K562 (cell line): ENCODE data around the gene MDK. TPM values are rescaled to one million over a fixed set of nuclear protein-coding genes. Genes with fewer than 3 reads are reported as not detected.

Experiments
- ATAC-seq: fragments of 200-7000 bp; cut with Tn5 transposase; 3 replicates; pipeline ENCODE4 v1.9.1; 2020; ENCODE audit warnings: moderate library complexity
- BruUV-seq: library from RNA; stranded (reverse); fragments of 400-500 nt; replicated peaks from 2 replicates; lab custom pipeline; 2021; lab: Mats Ljungman, UMichigan
- CTCF ChIA-PET: fragments of 300-600 bp; formaldehyde crosslinking; extraction: SDS; loops from one replicate; lab custom pipeline; 2021; ENCODE audit warnings: low intra/inter-chr PET ratio; lab: Yijun Ruan, JAX
- POLR2A ChIA-PET: fragments of 300-600, 350-650 bp; sonication (Branson Sonifier 250); formaldehyde crosslinking; extraction: SDS; loops from one replicate; lab custom pipeline; 2021; ENCODE audit warnings: antibody characterized with exemption, inconsistent platforms; lab: Yijun Ruan, JAX
- DNase-seq, 4 experiments: peaks; one replicate each; pipeline versions ENCODE4 v3.0.0 to v3.0.0-alpha.2; 2011 to 2018; ENCODE audit warnings: low spot score in 3 of 4, mixed read lengths in 3 of 4; ENCODE audit errors: extremely low read depth in 1 of 4
- FAIRE-seq: peaks from 2 replicates; lab custom pipeline; 2011; peaks lifted over from hg19 to GRCh38; lab: Jason Lieb, UNC
- H2AFZ ChIP-seq: 2 replicates; pipeline ENCODE4 v1.6.0; 2011; ENCODE audit warnings: low read depth, low read length, control low read depth, inconsistent platforms
- H3K27ac ChIP-seq: fragments of 200-600 bp; 3 replicates; pipeline ENCODE4 v1.8.0; 2011; ENCODE audit warnings: low read depth, mild to moderate bottlenecking, control low read depth, inconsistent platforms, low read length, moderate library complexity, mixed read lengths; ENCODE audit errors: extremely low read depth
- H3K27me3 ChIP-seq, 2 experiments: fragments of 300-600 bp in 1 of 2; 2 replicates in 1 of 2; 3 replicates in 1 of 2; pipeline versions ENCODE4 v1.6.0 to v1.8.0; 2011; ENCODE audit warnings: inconsistent platforms in 2 of 2, low read length in 2 of 2, mild to moderate bottlenecking in 1 of 2, mixed read lengths in 1 of 2, moderate library complexity in 1 of 2; ENCODE audit not compliant: control insufficient read depth in 2 of 2, insufficient read depth in 2 of 2
- H3K36me3 ChIP-seq: fragments of 300-600 bp; 3 replicates; pipeline ENCODE4 v1.8.0; 2011; ENCODE audit warnings: mild to moderate bottlenecking, low read length, inconsistent platforms; ENCODE audit not compliant: control insufficient read depth, insufficient read depth
- H3K4me1 ChIP-seq, 2 experiments: fragments of 200-600 bp in 1 of 2; replicated peaks in 1 of 2; 2 replicates in 1 of 2; 3 replicates in 1 of 2; pipeline versions ENCODE4 v1.5.1 to v1.8.0; 2011; ENCODE audit warnings: inconsistent platforms in 2 of 2, low read length in 2 of 2, mild to moderate bottlenecking in 1 of 2, mixed read lengths in 1 of 2, moderate library complexity in 1 of 2; ENCODE audit not compliant: control insufficient read depth in 2 of 2, insufficient read depth in 2 of 2
- H3K4me2 ChIP-seq: 2 replicates; pipeline ENCODE4 v1.6.1; 2011; ENCODE audit warnings: low read length, control low read depth, inconsistent platforms, mixed read lengths; ENCODE audit not compliant: insufficient read depth
- H3K4me3 ChIP-seq: fragments of 200-600 bp; sonication (generic), shearing (Covaris generic); 2 replicates; pipeline ENCODE4 v1.5.1; 2016; ENCODE audit warnings: control low read depth, inconsistent platforms
- H3K79me2 ChIP-seq: fragments of 200-600 bp; 3 replicates; pipeline ENCODE4 v1.8.0; 2011; ENCODE audit warnings: low read length, inconsistent platforms; ENCODE audit not compliant: control insufficient read depth, insufficient read depth
- H3K9ac ChIP-seq, 2 experiments: 2 replicates each; pipeline versions ENCODE4 v1.6.0 to v1.6.1; 2011; ENCODE audit warnings: low read depth in 2 of 2, low read length in 2 of 2, control low read depth in 1 of 2, inconsistent platforms in 1 of 2, mild to moderate bottlenecking in 1 of 2, mixed read lengths in 1 of 2; ENCODE audit not compliant: insufficient read depth in 1 of 2
- H3K9me1 ChIP-seq: one replicate; pipeline ENCODE4 v1.6.0; 2011; ENCODE audit warnings: inconsistent platforms, mild to moderate bottlenecking, low read length, moderate library complexity; ENCODE audit not compliant: control insufficient read depth, insufficient read depth
- H3K9me3 ChIP-seq: replicated peaks from 2 replicates; pipeline ENCODE4 v1.5.1; 2011; ENCODE audit warnings: low read depth, low read length, inconsistent platforms; ENCODE audit not compliant: control insufficient read depth, insufficient read depth
- H4K20me1 ChIP-seq: replicated peaks from 2 replicates; pipeline ENCODE4 v1.6.1; 2011; ENCODE audit warnings: low read length, inconsistent platforms, mixed read lengths; ENCODE audit not compliant: control insufficient read depth, insufficient read depth
- ETV1 ChIP-seq: fragments of 450-650 bp; conservative IDR thresholded peaks from 2 replicates; pipeline ENCODE4 v1.6.1; 2016; ENCODE audit warnings: missing genetic modification characterization, control low read depth, low read depth, missing compliant biosample characterization
- FOSL1 ChIP-seq: fragments of 200-800 bp; sonication (Bioruptor generic); conservative IDR thresholded peaks from 2 replicates; pipeline ENCODE4 v1.6.1; 2016; ENCODE audit warnings: missing genetic modification characterization, missing compliant biosample characterization
- GTF3C2 ChIP-seq: IDR thresholded peaks from 3 replicates; pipeline ENCODE4 v1.6.1; 2011; ENCODE audit warnings: borderline replicate concordance, mild to moderate bottlenecking, moderate library complexity; ENCODE audit not compliant: insufficient read length; ENCODE audit errors: extremely low read depth
- HMGN3 ChIP-seq: IDR thresholded peaks from 2 replicates; pipeline ENCODE4 v1.6.1; 2011; ENCODE audit warnings: borderline replicate concordance, low read depth, mild to moderate bottlenecking, mixed read lengths, low read length; ENCODE audit not compliant: insufficient read length; ENCODE audit errors: extremely low read depth
- HNRNPL ChIP-seq: fragments of 200-400 bp; formaldehyde crosslinking; IDR thresholded peaks from 2 replicates; pipeline ENCODE4 v1.6.1; 2017; ENCODE audit warnings: low read depth, mild to moderate bottlenecking, low read length
- IRF9 ChIP-seq: fragments of 450-650 bp; IDR thresholded peaks from 2 replicates; pipeline ENCODE4 v1.6.1; 2016; ENCODE audit warnings: missing biosample characterization, missing genetic modification characterization
- KDM4B ChIP-seq, 2 experiments: fragments of 450-650 bp in 1 of 2; sonication (generic) in 1 of 2; IDR thresholded peaks; 2 replicates each; pipeline ENCODE4 v1.6.1; 2016 to 2017; ENCODE audit warnings: borderline replicate concordance in 2 of 2, antibody characterized with exemption in 1 of 2, low read depth in 1 of 2, mild to moderate bottlenecking in 1 of 2
- KHSRP ChIP-seq: fragments of 450-650 bp; IDR thresholded peaks from 2 replicates; pipeline ENCODE4 v1.6.1; 2017
- NFIC ChIP-seq: fragments of 450-650 bp; IDR thresholded peaks from 2 replicates; pipeline ENCODE4 v1.6.1; 2017; ENCODE audit warnings: mild to moderate bottlenecking, inconsistent platforms
- NONO ChIP-seq, 2 experiments: fragments of 200-400 bp in 1 of 2; fragments of 450-650 bp in 1 of 2; formaldehyde crosslinking in 1 of 2; IDR thresholded peaks; 2 replicates each; pipeline ENCODE4 v1.6.1; 2017; ENCODE audit warnings: low read depth in 2 of 2, mild to moderate bottlenecking in 2 of 2, moderate library complexity in 2 of 2, low read length in 1 of 2
- POLR2G ChIP-seq: fragments of 200-400 bp; formaldehyde crosslinking; IDR thresholded peaks from 2 replicates; pipeline ENCODE4 v1.6.1; 2017; ENCODE audit warnings: low read depth, mild to moderate bottlenecking, antibody characterized with exemption, low read length, moderate library complexity
- SIN3B ChIP-seq: fragments of 450-650 bp; IDR thresholded peaks from 2 replicates; pipeline ENCODE4 v1.6.1; 2017; ENCODE audit warnings: low read depth, mild to moderate bottlenecking, moderate library complexity
- TFAP4 ChIP-seq: sonication (generic); formaldehyde crosslinking; IDR thresholded peaks from 2 replicates; pipeline ENCODE4 v1.8.0; 2022; ENCODE audit warnings: missing genetic modification reagents, mild to moderate bottlenecking, moderate library complexity, borderline replicate concordance
- TSC22D4 ChIP-seq: fragments of 450-650 bp; IDR thresholded peaks from 2 replicates; pipeline ENCODE4 v1.6.1; 2016; ENCODE audit warnings: missing genetic modification characterization, missing biosample characterization, control low read depth
- ZNF780A ChIP-seq: fragments of 250-450 bp; sonication (Bioruptor Pico); IDR thresholded peaks from 2 replicates; pipeline ENCODE4 v1.5.0; 2021; ENCODE audit warnings: mild to moderate bottlenecking
- ZSCAN32 ChIP-seq: fragments of 450-650 bp; formaldehyde crosslinking; IDR thresholded peaks from 2 replicates; pipeline ENCODE4 v1.4.0; 2020; ENCODE audit warnings: mild to moderate bottlenecking, moderate library complexity
- WGBS: fragments of 100-300 bp; shearing (Covaris generic); methylation state at CpG from one replicate; pipeline ENCODE4 v1.1.6; 2016; ENCODE audit warnings: low coverage, mixed read lengths; ENCODE audit not compliant: insufficient coverage; ENCODE audit errors: missing lambda C conversion rate; 5-methylcytosine and 5-hydroxymethylcytosine counted together
- in situ Hi-C: fragments of 300-500 bp; cut with MboI; formaldehyde crosslinking; loops from 4 replicates; pipeline ENCODE4 v1.15.0; 2018; ENCODE audit warnings: inconsistent platforms, mixed read lengths
- intact Hi-C: fragments of 100-400 bp; cut with micrococcal nuclease; formaldehyde crosslinking; loops from 2 replicates; pipeline ENCODE4 v1.14.2; 2022
- polyA plus RNA-seq, 8 experiments: library from polyadenylated mRNA; depleted of rRNA in 4 of 8; stranded (reverse) in 5 of 8; unstranded in 3 of 8; fragments of >200 nt; fragmentation: Nextera tagmentation in 2 of 8; fragmentation: Illumina TruSeq in 1 of 8; extraction: Ambion mirVana in 2 of 8; extraction: Trizol in 1 of 8; gene quantifications; 2 replicates each; pipeline versions ENCODE4 v1.2.1 to v1.2.3, GENCODE V29; 2011 to 2014; ENCODE audit warnings: inconsistent platforms in 1 of 8, missing spikeins in 1 of 8
- total RNA-seq, 7 experiments: library from RNA; depleted of rRNA in 6 of 7; stranded (reverse); fragments of >200 nt in 6 of 7; fragmentation: Illumina TruSeq in 2 of 7; extraction: Trizol in 2 of 7; gene quantifications; 2 replicates each; pipeline versions ENCODE4 v1.2.1 to v1.2.3, GENCODE V29; 2011 to 2021; ENCODE audit warnings: low replicate concordance in 1 of 7

MDK gene
- total and polyA plus RNA-seq, 9 of the 15 experiments (the other 6 are each of a cell fraction or from before 2014, with no cell fraction given), result 20.7 to 700 (median 350) TPM

- Histone ChIP-seq H3K79me2 (peaks cover 18% of the 10 kb centered on the region), H3K4me2 (no peak overlapping the region; the same call in 1 of the 2 replicates), H3K4me3 (no peak overlapping the region), H3K9me1 (peaks cover 3% of the 10 kb centered on the region), H3K4me1 (peaks cover 12 to 53% of the 10 kb centered on the region in 2 experiments), H2AFZ (no peak overlapping the region), H4K20me1 (no peaks in the 10 kb centered on the region; the same call in none of the 2 replicates), H3K9ac (peak overlapping the region in 1 of 2 experiments; percentile 87; a peak in 2 of 4 replicates), H3K27me3 (no peaks in the 10 kb centered on the region), H3K36me3 (peaks cover 73% of the 10 kb centered on the region; the same call in 2 of the 3 replicates), H3K27ac (peak overlapping the region; percentile 45; the same call in 2 of the 3 replicates), H3K9me3 (no peaks in the 10 kb centered on the region)
- ChIA-PET CTCF (interaction anchor here (0.6 to 1.5 kb wide), 3 partner anchors 16 to 120 kb away, joined by 3 to 5 read pairs (median 3); no protein-coding TSS in a partner anchor), POLR2A (interaction anchor here (0.6 kb wide), 1 partner anchor 54 kb away, joined by 5 read pairs; no protein-coding TSS in a partner anchor)
- WGBS, result 39% methylated on average over 19 of the region's 32 CpGs
- FAIRE-seq, result peak; percentile 89
- peak; percentile 57 to 83 (median 64) for DNase-seq
- peak; percentile 86 for ATAC-seq
- in situ Hi-C loops (no loop called here), intact Hi-C loops (loop anchor here (1.0 to 5.0 kb wide), 3 partner anchors 15 to 120 kb away; no protein-coding TSS in a partner anchor)
- no TSS peak for BruUV-seq
- TF ChIP-seq HNRNPL (no peak), KDM4B (IDR thresholded peaks at IDR 0.05; ENCODE audit: borderline replicate concordance in 2 of 2, low read depth in 1 of 2) (no peak), ETV1 (peak; percentile 39; the same call in 1 of the 2 replicates), GTF3C2 (no peak), POLR2G (peak; percentile 52), NFIC (peak; percentile 30; the same call in 1 of the 2 replicates), SIN3B (0 out of 2 replicates have a peak, but pooled peaks have one; percentile 33), ZSCAN32 (CRISPR knock-in tag) (no peak), NONO (IDR thresholded peaks at IDR 0.05; ENCODE audit: low read depth in 2 of 2, low read length in 1 of 2) (0 out of 4 replicates have a peak, but pooled peaks of 1 of the 2 experiments have one; percentile 15), HMGN3 (no peak), TSC22D4 (tag) (no peak), IRF9 (tag) (no peak), TFAP4 (CRISPR knock-in tag) (0 out of 2 replicates have a peak, but pooled peaks have one; percentile 27), FOSL1 (tag) (no peak), ZNF780A (CRISPR knock-in tag) (no peak), KHSRP (no peak)
Measured at GRCh38 chr11:46367244-46367915, 14.1 kb upstream of the MDK start.
